GM06990 (cell line): ENCODE measurements around the gene FAM118B.

Experiments used
- DNase-seq: peaks from one replicate; pipeline ENCODE4 v3.0.0-alpha.2; 2011; ENCODE audit not compliant: insufficient read length; ENCODE audit errors: extremely low read depth
- H3K27me3 ChIP-seq: replicated peaks from 2 replicates; pipeline ENCODE4 v1.6.0; 2011; ENCODE audit warnings: low read length; ENCODE audit not compliant: control insufficient read depth, insufficient read depth
- H3K36me3 ChIP-seq: 2 replicates; pipeline ENCODE4 v1.5.1; 2011; ENCODE audit warnings: low read length; ENCODE audit not compliant: control insufficient read depth, insufficient read depth
- H3K4me3 ChIP-seq: replicated peaks from 2 replicates; pipeline ENCODE4 v1.5.1; 2011; ENCODE audit warnings: low read depth, mild to moderate bottlenecking, control low read depth, low read length
- CTCF ChIP-seq: IDR thresholded peaks from 2 replicates; pipeline ENCODE4 v1.5.1; 2011; ENCODE audit warnings: low read length, control low read depth, mild to moderate bottlenecking, inconsistent platforms; ENCODE audit not compliant: insufficient read depth, poor library complexity, severe bottlenecking

The FAM118B gene

GRCh38 chr11:126268708-126269579, 57.4 kb downstream of the FAM118B start, which contains the start of the genes FOXRED1 and SRPRA:
Gene FOXRED1, plus strand, starts transcription at chr11:126269154. Its CDS starts 53 bp downstream, at chr11:126269207.
Gene SRPRA, minus strand, starts transcription at chr11:126268895. Its CDS starts 91 bp downstream, at chr11:126268804.
- no peaks in the 10 kb centered on the region for H3K27me3 ChIP-seq
- no peak for TF ChIP-seq CTCF
- peak; percentile 99 for DNase-seq
- H3K36me3 ChIP-seq: peaks cover 37% of the 10 kb centered on the region
- peak within 1 kb of the TSS; percentile 94 for H3K4me3 ChIP-seq

GRCh38 chr11:126277322-126277721, 65.7 kb downstream of the FAM118B start:
- Histone ChIP-seq H3K4me3 (no peak overlapping the region), H3K36me3 (peaks cover 29% of the 10 kb centered on the region), H3K27me3 (no peaks in the 10 kb centered on the region)
- DNase-seq: no peak
- TF ChIP-seq CTCF: no peak

GRCh38 chr11:126277780-126278179, 66.2 kb downstream of the FAM118B start:
- Histone ChIP-seq H3K27me3 (no peaks in the 10 kb centered on the region), H3K4me3 (no peak overlapping the region), H3K36me3 (peaks cover 29% of the 10 kb centered on the region)
- no peak for TF ChIP-seq CTCF
- DNase-seq: no peak

GRCh38 chr11:126279191-126279590, 67.6 kb downstream of the FAM118B start:
- Histone ChIP-seq H3K36me3 (peaks cover 21% of the 10 kb centered on the region), H3K27me3 (no peaks in the 10 kb centered on the region), H3K4me3 (no peak overlapping the region)
- DNase-seq: no peak
- no peak for TF ChIP-seq CTCF

- Histone ChIP-seq H3K4me3 (no peak overlapping the region), H3K36me3 (peaks cover 12% of the 10 kb centered on the region), H3K27me3 (no peaks in the 10 kb centered on the region)
- no peak for TF ChIP-seq CTCF
- DNase-seq: no peak
These were observed 69.0 kb downstream of the FAM118B start for GRCh38 chr11:126280595-126280994.
